Activated naive CD8-positive, alpha-beta T cell treated with anti-CD3 and anti-CD28 coated beads, Interleukin-2, amount 10 ng/mL, durations not matched to agents 7 days and 5 days (primary cell): ENCODE results near the gene FMNL2. TPM values are rescaled to one million over a fixed set of nuclear protein-coding genes. Genes with fewer than 3 reads are reported as not detected.

Experiments
- ATAC-seq: fragments of 150-1000 bp; cut with Tn5 transposase; one replicate; pipeline ENCODE4 v1.10.0; 2021; ENCODE audit warnings: low read depth, moderate library complexity
- POLR2A ChIA-PET: fragments of 350-600 bp; sonication (Branson Sonifier 250); formaldehyde crosslinking; loops from one replicate; lab custom pipeline; 2021; ENCODE audit warnings: antibody characterized with exemption; lab: Charles Lee
- DNase-seq: peaks from one replicate; pipeline ENCODE4 v3.0.0; 2021
- H3K27ac Mint-ChIP-seq: one replicate; pipeline ENCODE4 v1.8.0; 2022; ENCODE audit warnings: mild to moderate bottlenecking, mixed read lengths
- H3K27me3 Mint-ChIP-seq: one replicate; pipeline ENCODE4 v1.8.0; 2022; ENCODE audit warnings: mild to moderate bottlenecking, moderate library complexity, mixed read lengths
- H3K36me3 Mint-ChIP-seq: one replicate; pipeline ENCODE4 v1.8.0; 2021; ENCODE audit warnings: mild to moderate bottlenecking, mixed read lengths
- H3K4me1 Mint-ChIP-seq: one replicate; pipeline ENCODE4 v1.8.0; 2021; ENCODE audit warnings: mixed read lengths
- H3K4me3 Mint-ChIP-seq: one replicate; pipeline ENCODE4 v1.8.0; 2022; ENCODE audit warnings: mild to moderate bottlenecking, moderate library complexity, mixed read lengths
- H3K9me3 Mint-ChIP-seq: one replicate; pipeline ENCODE4 v1.8.0; 2021; ENCODE audit warnings: mixed read lengths
- total RNA-seq, 2 experiments: library from RNA; stranded (reverse); gene quantifications; one replicate each; pipeline ENCODE4 v1.2.3, GENCODE V29; 2021

Gene FMNL2
- total RNA-seq, 2 experiments from 2014 or later = 0.37 to 0.42 TPM

GRCh38 chr2:152648336-152648735 lies 313.4 kb downstream of the FMNL2 start:
- POLR2A ChIA-PET = no interaction called here

GRCh38 chr2:152649997-152650396 lies 315.0 kb downstream of the FMNL2 start:
- POLR2A ChIA-PET = no interaction called here
- H3K9me3 Mint-ChIP-seq = no peaks in the 10 kb centered on the region
- ATAC-seq (no peak), DNase-seq (no peak)
- no peak overlapping the region for H3K27ac Mint-ChIP-seq
- H3K4me3 Mint-ChIP-seq = no peak overlapping the region
- no peaks in the 10 kb centered on the region for H3K36me3 Mint-ChIP-seq
- no peaks in the 10 kb centered on the region for H3K27me3 Mint-ChIP-seq
- H3K4me1 Mint-ChIP-seq = no peaks in the 10 kb centered on the region

More at GRCh38 chr2:152648336-152648735, 313.4 kb downstream of the FMNL2 start:
- ATAC-seq (no peak), DNase-seq (no peak)
- Mint-ChIP-seq H3K9me3 (no peaks in the 10 kb centered on the region), H3K4me3 (no peak overlapping the region), H3K27me3 (no peaks in the 10 kb centered on the region), H3K36me3 (no peaks in the 10 kb centered on the region), H3K4me1 (no peaks in the 10 kb centered on the region), H3K27ac (no peak overlapping the region)

- DNase-seq (no peak), ATAC-seq (no peak)
- no peak overlapping the region for H3K4me3 Mint-ChIP-seq
- no peak overlapping the region for H3K27ac Mint-ChIP-seq
- H3K36me3 Mint-ChIP-seq = no peaks in the 10 kb centered on the region
- POLR2A ChIA-PET = no interaction called here
- H3K9me3 Mint-ChIP-seq = no peaks in the 10 kb centered on the region
- H3K27me3 Mint-ChIP-seq = no peaks in the 10 kb centered on the region
- H3K4me1 Mint-ChIP-seq = no peaks in the 10 kb centered on the region
Measured at GRCh38 chr2:152650768-152651371, 315.9 kb downstream of the FMNL2 start.

- POLR2A ChIA-PET = no interaction called here
- H3K4me1 Mint-ChIP-seq = peaks cover 1% of the 10 kb centered on the region
- peaks cover 5% of the 10 kb centered on the region for H3K36me3 Mint-ChIP-seq
- no peak overlapping the region for H3K4me3 Mint-ChIP-seq
- ATAC-seq (no peak), DNase-seq (no peak)
- no peak overlapping the region for H3K27ac Mint-ChIP-seq
- no peaks in the 10 kb centered on the region for H3K9me3 Mint-ChIP-seq
- H3K27me3 Mint-ChIP-seq = no peaks in the 10 kb centered on the region
Measured at GRCh38 chr2:152651834-152652233, 316.9 kb downstream of the FMNL2 start.

- Mint-ChIP-seq H3K27me3 (no peaks in the 10 kb centered on the region), H3K9me3 (no peaks in the 10 kb centered on the region), H3K27ac (no peak overlapping the region), H3K4me1 (peaks cover 1% of the 10 kb centered on the region), H3K4me3 (no peak overlapping the region), H3K36me3 (peaks cover 15% of the 10 kb centered on the region)
- POLR2A ChIA-PET = no interaction called here
- ATAC-seq = no peak
- no peak for DNase-seq
Measured at GRCh38 chr2:152655880-152656279, 320.9 kb downstream of the FMNL2 start.

- ATAC-seq (no peak), DNase-seq (no peak)
- no peaks in the 10 kb centered on the region for H3K27me3 Mint-ChIP-seq
- POLR2A ChIA-PET = interaction anchor here (0.6 kb wide), 1 partner anchor 74 kb away, joined by 4 read pairs; no protein-coding TSS in a partner anchor
- peaks cover 1% of the 10 kb centered on the region for H3K4me1 Mint-ChIP-seq
- no peaks in the 10 kb centered on the region for H3K9me3 Mint-ChIP-seq
- peaks cover 17% of the 10 kb centered on the region for H3K36me3 Mint-ChIP-seq
- H3K4me3 Mint-ChIP-seq = no peak overlapping the region
- H3K27ac Mint-ChIP-seq = no peak overlapping the region
Measured at GRCh38 chr2:152657043-152657442, 322.1 kb downstream of the FMNL2 start.

GRCh38 chr2:152658221-152658620 lies 323.2 kb downstream of the FMNL2 start:
- no peak for ATAC-seq
- DNase-seq = no peak
- H3K27me3 Mint-ChIP-seq = no peaks in the 10 kb centered on the region
- peaks cover 19% of the 10 kb centered on the region for H3K36me3 Mint-ChIP-seq
- no peaks in the 10 kb centered on the region for H3K9me3 Mint-ChIP-seq
- no peak overlapping the region for H3K27ac Mint-ChIP-seq
- H3K4me1 Mint-ChIP-seq = peaks cover 1% of the 10 kb centered on the region
- H3K4me3 Mint-ChIP-seq = no peak overlapping the region
- POLR2A ChIA-PET = no interaction called here

GRCh38 chr2:152661076-152661475 lies 326.1 kb downstream of the FMNL2 start:
- ATAC-seq = no peak
- Mint-ChIP-seq H3K27ac (no peak overlapping the region), H3K27me3 (no peaks in the 10 kb centered on the region), H3K9me3 (no peaks in the 10 kb centered on the region), H3K4me3 (no peak overlapping the region), H3K4me1 (peaks cover 1% of the 10 kb centered on the region), H3K36me3 (peaks cover 33% of the 10 kb centered on the region)
- DNase-seq = no peak
- POLR2A ChIA-PET = interaction anchor here (1.6 kb wide), 1 partner anchor 56 kb away, joined by 4 read pairs; the partner anchor contains the start of gene PRPF40A

GRCh38 chr2:152664725-152665124 lies 329.8 kb downstream of the FMNL2 start:
- ATAC-seq (no peak), DNase-seq (no peak)
- no peak overlapping the region for H3K4me3 Mint-ChIP-seq
- peaks cover 25% of the 10 kb centered on the region for H3K36me3 Mint-ChIP-seq
- no peaks in the 10 kb centered on the region for H3K27me3 Mint-ChIP-seq
- POLR2A ChIA-PET = no interaction called here
- H3K9me3 Mint-ChIP-seq = no peaks in the 10 kb centered on the region
- no peak overlapping the region for H3K27ac Mint-ChIP-seq
- no peaks in the 10 kb centered on the region for H3K4me1 Mint-ChIP-seq

GRCh38 chr2:152674334-152674733 lies 339.4 kb downstream of the FMNL2 start:
- H3K27ac Mint-ChIP-seq = no peak overlapping the region
- H3K9me3 Mint-ChIP-seq = no peaks in the 10 kb centered on the region
- no peaks in the 10 kb centered on the region for H3K27me3 Mint-ChIP-seq
- peaks cover 11% of the 10 kb centered on the region for H3K36me3 Mint-ChIP-seq
- H3K4me3 Mint-ChIP-seq = no peak overlapping the region
- H3K4me1 Mint-ChIP-seq = no peaks in the 10 kb centered on the region
- ATAC-seq (no peak), DNase-seq (no peak)
- POLR2A ChIA-PET = no interaction called here

- ATAC-seq (no peak), DNase-seq (no peak)
- no peaks in the 10 kb centered on the region for H3K9me3 Mint-ChIP-seq
- no peaks in the 10 kb centered on the region for H3K27me3 Mint-ChIP-seq
- peaks cover 16% of the 10 kb centered on the region for H3K36me3 Mint-ChIP-seq
- no peaks in the 10 kb centered on the region for H3K4me1 Mint-ChIP-seq
- POLR2A ChIA-PET = no interaction called here
- H3K4me3 Mint-ChIP-seq = no peak overlapping the region
- no peak overlapping the region for H3K27ac Mint-ChIP-seq
Measured at GRCh38 chr2:152676461-152676860, 341.5 kb downstream of the FMNL2 start.

- Mint-ChIP-seq H3K9me3 (no peaks in the 10 kb centered on the region), H3K27me3 (no peaks in the 10 kb centered on the region), H3K27ac (no peak overlapping the region), H3K4me3 (no peak overlapping the region), H3K4me1 (no peaks in the 10 kb centered on the region), H3K36me3 (peaks cover 10% of the 10 kb centered on the region)
- ATAC-seq = no peak
- no peak for DNase-seq
- POLR2A ChIA-PET = no interaction called here
Measured at GRCh38 chr2:152678808-152679207, 343.8 kb downstream of the FMNL2 start.

- Mint-ChIP-seq H3K36me3 (peaks cover 16% of the 10 kb centered on the region), H3K4me1 (peaks cover 4% of the 10 kb centered on the region), H3K27me3 (no peaks in the 10 kb centered on the region), H3K4me3 (no peak overlapping the region), H3K27ac (no peak overlapping the region), H3K9me3 (no peaks in the 10 kb centered on the region)
- POLR2A ChIA-PET = no interaction called here
- no peak for DNase-seq
- no peak for ATAC-seq
Measured at GRCh38 chr2:152682663-152683062, 347.7 kb downstream of the FMNL2 start.

- Mint-ChIP-seq H3K4me3 (no peak overlapping the region), H3K27me3 (no peaks in the 10 kb centered on the region), H3K9me3 (no peaks in the 10 kb centered on the region), H3K27ac (no peak overlapping the region), H3K36me3 (peaks cover 21% of the 10 kb centered on the region), H3K4me1 (peaks cover 4% of the 10 kb centered on the region)
- POLR2A ChIA-PET = no interaction called here
- no peak for DNase-seq
- ATAC-seq = no peak
Measured at GRCh38 chr2:152683400-152683799, 348.4 kb downstream of the FMNL2 start.
